MCF 10A (cell line): Measurements from ENCODE around the gene CCDC136. TPM values are rescaled to one million over a fixed set of nuclear protein-coding genes. Genes with fewer than 3 reads are reported as not detected.

ENCODE experiments used
- BruUV-seq: library from RNA; stranded (reverse); fragments of 400-500 nt; replicated peaks from 2 replicates; lab custom pipeline; 2021; lab: Mats Ljungman, UMichigan
- CTCF ChIA-PET: fragments of 300-600 bp; sonication (Branson Sonifier 250); formaldehyde crosslinking; extraction: SDS; loops from one replicate; lab custom pipeline; 2021; ENCODE audit warnings: antibody characterized with exemption, inconsistent platforms; lab: Yijun Ruan, JAX
- POLR2A ChIA-PET: fragments of 300-600, 350-650 bp; sonication (Branson Sonifier 250); formaldehyde crosslinking; extraction: SDS; loops from one replicate; lab custom pipeline; 2020; ENCODE audit warnings: antibody characterized with exemption, inconsistent platforms; lab: Yijun Ruan, JAX
- DNase-seq: peaks from one replicate; pipeline ENCODE4 v3.0.0-alpha.2; 2018; ENCODE audit not compliant: unreplicated experiment
- H3K27ac Mint-ChIP-seq: one replicate; pipeline ENCODE4 v1.8.0; 2022; ENCODE audit warnings: mild to moderate bottlenecking, low read depth, mixed read lengths; ENCODE audit not compliant: unreplicated experiment
- H3K27me3 Mint-ChIP-seq: one replicate; pipeline ENCODE4 v1.8.0; 2022; ENCODE audit warnings: mixed read lengths; ENCODE audit not compliant: insufficient read depth, unreplicated experiment
- H3K36me3 Mint-ChIP-seq: one replicate; pipeline ENCODE4 v1.8.0; 2022; ENCODE audit warnings: mild to moderate bottlenecking, moderate library complexity, mixed read lengths; ENCODE audit not compliant: insufficient read depth, unreplicated experiment
- H3K4me1 Mint-ChIP-seq: one replicate; pipeline ENCODE4 v1.8.0; 2022; ENCODE audit warnings: mixed read lengths; ENCODE audit not compliant: insufficient read depth, unreplicated experiment
- H3K4me3 Mint-ChIP-seq: one replicate; pipeline ENCODE4 v1.8.0; 2022; ENCODE audit warnings: mild to moderate bottlenecking, moderate library complexity, mixed read lengths; ENCODE audit not compliant: unreplicated experiment
- H3K9me3 Mint-ChIP-seq: one replicate; pipeline ENCODE4 v1.8.0; 2022; ENCODE audit warnings: mixed read lengths; ENCODE audit not compliant: unreplicated experiment
- CTCF ChIP-seq: fragments of 200-600 bp; IDR thresholded peaks from one replicate; pipeline ENCODE4 v1.8.0; 2022; ENCODE audit warnings: antibody characterized with exemption, mild to moderate bottlenecking; ENCODE audit not compliant: unreplicated experiment
- intact Hi-C: fragments of 100-400 bp; cut with micrococcal nuclease; formaldehyde crosslinking; loops from 2 replicates; pipeline ENCODE4 v1.14.1; 2022
- total RNA-seq: library from RNA; stranded (reverse); gene quantifications from 2 replicates; pipeline ENCODE4 v1.2.3, GENCODE V29; 2022

CCDC136 gene
- total RNA-seq, 1 experiment from 2014 or later: 3.5 TPM

DNA sequence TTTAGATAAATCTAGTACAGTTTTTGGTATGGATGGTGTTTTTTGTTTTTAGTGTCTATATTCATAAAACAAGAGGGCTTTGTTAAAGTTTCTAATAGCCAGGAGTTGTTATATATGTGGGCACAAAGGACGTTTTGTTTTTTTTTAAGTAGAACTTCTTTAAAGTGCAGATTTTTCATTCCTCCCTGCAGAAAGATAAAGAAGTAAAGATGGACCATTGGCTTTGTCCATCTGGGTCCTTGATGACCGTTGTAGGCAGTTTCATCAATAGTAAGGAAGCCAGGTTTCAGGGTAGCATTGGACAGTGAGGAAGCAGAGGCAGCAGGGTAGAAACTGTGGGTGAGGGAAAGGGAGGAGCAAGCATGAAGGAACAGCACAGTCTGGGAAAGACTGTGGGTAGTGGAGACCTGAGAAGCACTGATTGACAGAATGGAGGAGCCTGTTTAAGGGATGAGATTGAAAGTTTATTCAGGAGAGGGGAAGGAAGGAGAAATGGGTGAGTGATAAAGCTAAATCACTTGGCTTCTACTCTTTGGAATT, 47.3 kb upstream of the CCDC136 start:
- Mint-ChIP-seq H3K27me3 (no peaks in the 10 kb centered on the region), H3K27ac (peak overlapping the region; percentile 57), H3K4me3 (no peak overlapping the region), H3K4me1 (peaks cover 34% of the 10 kb centered on the region), H3K9me3 (no peaks in the 10 kb centered on the region), H3K36me3 (peaks cover 20% of the 10 kb centered on the region)
- BruUV-seq: no TSS peak
- ChIA-PET POLR2A (interaction anchor here (2.4 kb wide), 1 partner anchor 10 kb away, joined by 9 read pairs; no protein-coding TSS in a partner anchor), CTCF (no interaction called here)
- no peak for TF ChIP-seq CTCF
- intact Hi-C loops: loop anchor here (5.0 kb wide), 1 partner anchor 47 kb away; no protein-coding TSS in a partner anchor
- DNase-seq: no peak

GRCh38 chr7:128745706-128746105, 46.1 kb upstream of the CCDC136 start:
- no peaks in the 10 kb centered on the region for H3K27me3 Mint-ChIP-seq
- CTCF ChIA-PET: no interaction called here
- no TSS peak for BruUV-seq
- no peak overlapping the region for H3K27ac Mint-ChIP-seq
- H3K36me3 Mint-ChIP-seq: peaks cover 33% of the 10 kb centered on the region
- DNase-seq: no peak
- H3K4me1 Mint-ChIP-seq: peaks cover 34% of the 10 kb centered on the region
- no peak for TF ChIP-seq CTCF
- H3K9me3 Mint-ChIP-seq: no peaks in the 10 kb centered on the region
- H3K4me3 Mint-ChIP-seq: no peak overlapping the region
- intact Hi-C loops: no loop called here
- POLR2A ChIA-PET: interaction anchor here (0.6 kb wide), 2 partner anchors 192 to 529 kb away, joined by 3 to 4 read pairs; no protein-coding TSS in a partner anchor

- no peak for TF ChIP-seq CTCF
- no peak for DNase-seq
- ChIA-PET POLR2A (interaction anchor here (2.0 kb wide), 1 partner anchor 8 kb away, joined by 13 read pairs; the partner anchor contains the start of gene CALU), CTCF (interaction anchor here (0.6 kb wide), 1 partner anchor 23 kb away, joined by 4 read pairs; no protein-coding TSS in a partner anchor)
- Mint-ChIP-seq H3K9me3 (no peaks in the 10 kb centered on the region), H3K27ac (no peak overlapping the region), H3K27me3 (no peaks in the 10 kb centered on the region), H3K4me1 (peaks cover 19% of the 10 kb centered on the region), H3K4me3 (no peak overlapping the region), H3K36me3 (peaks cover 43% of the 10 kb centered on the region)
- no TSS peak for BruUV-seq
- intact Hi-C loops: no loop called here
These were observed 44.3 kb upstream of the CCDC136 start for GRCh38 chr7:128747327-128748079.

GRCh38 chr7:128752251-128752650, 39.5 kb upstream of the CCDC136 start:
- H3K4me3 Mint-ChIP-seq: no peak overlapping the region
- ChIA-PET POLR2A (no interaction called here), CTCF (interaction anchor here (0.9 kb wide), 1 partner anchor 127 kb away, joined by 3 read pairs; no protein-coding TSS in a partner anchor)
- H3K4me1 Mint-ChIP-seq: peaks cover 5% of the 10 kb centered on the region
- H3K36me3 Mint-ChIP-seq: peaks cover 88% of the 10 kb centered on the region
- no peaks in the 10 kb centered on the region for H3K27me3 Mint-ChIP-seq
- intact Hi-C loops: no loop called here
- no peak for TF ChIP-seq CTCF
- DNase-seq: no peak
- H3K9me3 Mint-ChIP-seq: no peaks in the 10 kb centered on the region
- no peak overlapping the region for H3K27ac Mint-ChIP-seq
- BruUV-seq: no TSS peak
